Gastroesophageal sphincter (tissue), 4 donors: ENCODE data around the gene CRELD2. TPM values are rescaled to one million over a fixed set of nuclear protein-coding genes. Genes with fewer than 3 reads are reported as not detected.

Experiments used
- ATAC-seq: fragments of 150-250 bp; one replicate; pipeline ENCODE4 v1.9.1; 2016; ENCODE audit warnings: mild to moderate bottlenecking, moderate library complexity
- H3K27ac ChIP-seq, 4 donors: fragments of 200-600 bp; sonication (generic) in 3 of 4; 1 replicate in 3 of 4; 2 replicates in 1 of 4; pipeline ENCODE4 v1.5.1; 2016 to 2019
- H3K27me3 ChIP-seq: fragments of 200-600 bp; sonication (generic); one replicate; pipeline ENCODE4 v1.5.1; 2019
- H3K36me3 ChIP-seq, 2 donors: fragments of 200-600 bp; sonication (generic); one replicate each; pipeline ENCODE4 v1.5.1; 2019; ENCODE audit warnings: control low read depth in 1 of 2
- H3K4me1 ChIP-seq, 3 donors: fragments of 200-600 bp; sonication (generic); 1 replicate in 2 of 3; 2 replicates in 1 of 3; pipeline ENCODE4 v1.5.1; 2016 to 2019; ENCODE audit warnings: control low read depth in 2 of 3
- H3K4me3 ChIP-seq, 2 donors: fragments of 200-600 bp; sonication (generic); one replicate each; pipeline ENCODE4 v1.5.1; 2019; ENCODE audit warnings: mild to moderate bottlenecking in 1 of 2, moderate library complexity in 1 of 2
- H3K9me3 ChIP-seq, 3 donors: fragments of 200-600 bp; sonication (generic); one replicate each; pipeline ENCODE4 v1.5.1; 2017 to 2019; ENCODE audit warnings: control low read depth in 2 of 3
- CTCF ChIP-seq, 4 experiments: fragments of 200-600 bp in 2 of 4; fragments of 450-650 bp in 2 of 4; sonication (generic) in 1 of 4; IDR thresholded peaks; one replicate each; pipeline ENCODE4 v1.5.1; 2017 to 2019; ENCODE audit warnings: antibody characterized with exemption in 4 of 4, mild to moderate bottlenecking in 2 of 4, moderate library complexity in 2 of 4
- EP300 ChIP-seq: sonication (generic); formaldehyde crosslinking; IDR thresholded peaks from one replicate; pipeline ENCODE4 v1.6.1; 2017; ENCODE audit warnings: antibody characterized with exemption, mild to moderate bottlenecking
- POLR2A ChIP-seq, 2 donors: fragments of 450-650 bp; IDR thresholded peaks; one replicate each; pipeline ENCODE4 v1.6.1; 2017; ENCODE audit warnings: antibody characterized with exemption in 2 of 2, mild to moderate bottlenecking in 2 of 2, moderate library complexity in 1 of 2
- POLR2AphosphoS5 ChIP-seq: sonication (generic); formaldehyde crosslinking; IDR thresholded peaks from one replicate; pipeline ENCODE4 v1.6.1; 2017; ENCODE audit warnings: antibody characterized with exemption
- WGBS, 2 donors: methylation state at CpG; one replicate each; pipeline ENCODE4 v1.1.5; 2018; ENCODE audit warnings: low coverage in 1 of 2; 5-methylcytosine and 5-hydroxymethylcytosine counted together
- total RNA-seq, 4 donors: library from RNA; depleted of rRNA; stranded (reverse); fragments of >200 nt; gene quantifications; one replicate each; pipeline ENCODE4 v1.1.0, GENCODE V29; 2016

The CRELD2 gene
- total RNA-seq, 4 donors from 2014 or later, result 21.9 to 36.2 (median 30.9) TPM

GRCh38 chr22:49929994-49930575, 11.7 kb downstream of the CRELD2 start:
- Histone ChIP-seq H3K9me3 (no peaks in the 10 kb centered on the region), H3K4me1 (peaks cover 0 to 62% (median 30%) of the 10 kb centered on the region in 3 donors), H3K27me3 (peaks cover 15% of the 10 kb centered on the region), H3K4me3 (no peak overlapping the region), H3K36me3 (peaks cover 0 to 23% of the 10 kb centered on the region in 2 donors), H3K27ac (peak overlapping the region in 1 of 4 donors; percentile 24)
- ATAC-seq, result no peak
- TF ChIP-seq CTCF (IDR thresholded peaks at IDR 0.05), result no peak
- no peak for TF ChIP-seq EP300
- TF ChIP-seq POLR2A (IDR thresholded peaks at IDR 0.05), result no peak
- no peak for TF ChIP-seq POLR2AphosphoS5
- no CpG with 5 or more reads among the region's 21 CpGs for WGBS, 2 donors

GRCh38 chr22:49930596-49931412, 12.4 kb downstream of the CRELD2 start:
- no peaks in the 10 kb centered on the region for H3K9me3 ChIP-seq
- H3K27me3 ChIP-seq, result peaks cover 15% of the 10 kb centered on the region
- H3K4me1 ChIP-seq, result peaks cover 0 to 64% (median 30%) of the 10 kb centered on the region in 3 donors
- peaks cover 0 to 16% of the 10 kb centered on the region in 2 donors for H3K36me3 ChIP-seq
- peak overlapping the region in 3 of 4 donors; percentile 6 to 26 (median 24) for H3K27ac ChIP-seq
- no CpG with 5 or more reads among the region's 14 CpGs for WGBS, 2 donors
- TF ChIP-seq EP300 (no peak), CTCF (IDR thresholded peaks at IDR 0.05) (peak in 3 of 4 experiments; percentile 27 to 67 (median 43))
- peak; percentile 12 for ATAC-seq
- no peak overlapping the region for H3K4me3 ChIP-seq

GRCh38 chr22:49933236-49934159, 15.1 kb downstream of the CRELD2 start:
- Histone ChIP-seq H3K36me3 (no peaks in the 10 kb centered on the region), H3K4me3 (peak overlapping the region in 1 of 2 donors; percentile 61), H3K27me3 (peaks cover 14% of the 10 kb centered on the region), H3K9me3 (no peaks in the 10 kb centered on the region), H3K27ac (peak overlapping the region in 3 of 4 donors; percentile 91 to 98 (median 95)), H3K4me1 (peaks cover 0 to 91% (median 45%) of the 10 kb centered on the region in 3 donors)
- TF ChIP-seq CTCF (IDR thresholded peaks at IDR 0.05) (no peak), POLR2A (IDR thresholded peaks at IDR 0.05) (peak in 1 of 2 donors; percentile 21), POLR2AphosphoS5 (peak; percentile 39), EP300 (no peak)
- WGBS, 2 donors, result 44% methylated on average over 3 of the region's 27 CpGs; no CpG with 5 or more reads in 1 of the 2 donors
- peak; percentile 54 for ATAC-seq

DNA sequence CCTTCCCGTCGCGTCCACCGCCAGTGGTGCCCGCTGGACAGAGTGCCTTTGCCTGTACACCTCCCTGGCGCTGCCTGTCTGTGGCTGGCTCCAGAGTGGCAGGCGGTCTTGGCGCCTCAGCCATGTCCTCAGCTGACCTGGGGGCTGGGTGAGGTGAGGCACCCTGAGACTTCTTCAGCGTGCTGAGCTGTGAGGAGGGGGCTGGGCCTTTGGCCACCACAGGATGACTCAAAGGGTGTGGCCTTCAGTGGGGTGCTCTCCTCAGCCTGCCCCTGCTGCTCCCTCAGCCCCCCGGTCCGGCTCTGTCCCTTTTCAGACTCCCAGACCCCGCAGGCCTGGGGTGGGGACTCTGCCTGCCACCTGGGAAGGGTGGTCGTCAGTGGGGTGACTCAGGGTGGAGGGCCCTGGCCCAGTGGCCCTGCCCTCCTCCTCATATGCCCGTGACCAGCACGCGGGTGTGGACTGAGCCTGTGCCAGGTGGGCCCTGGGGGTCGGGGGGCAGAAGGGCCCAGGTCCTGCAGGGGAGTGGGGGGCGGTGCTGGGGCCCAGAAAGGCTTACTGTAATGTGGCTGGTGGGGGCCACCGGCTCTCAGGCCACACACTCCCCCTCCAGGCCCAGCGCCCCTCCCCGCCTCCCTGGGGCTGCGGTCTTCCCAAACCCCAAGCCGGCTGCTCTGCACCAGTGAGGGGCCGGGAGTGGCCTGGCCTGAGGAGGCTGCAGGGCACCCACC, 15.9 kb downstream of the CRELD2 start:
- H3K27ac ChIP-seq, result peak overlapping the region; percentile 79 to 98 (median 93)
- no peaks in the 10 kb centered on the region for H3K9me3 ChIP-seq
- TF ChIP-seq CTCF (IDR thresholded peaks at IDR 0.05) (no peak), POLR2AphosphoS5 (peak; percentile 44), EP300 (no peak)
- peaks cover 0 to 94% (median 41%) of the 10 kb centered on the region in 3 donors for H3K4me1 ChIP-seq
- H3K36me3 ChIP-seq, result no peaks in the 10 kb centered on the region
- peak overlapping the region in 1 of 2 donors; percentile 61 for H3K4me3 ChIP-seq
- H3K27me3 ChIP-seq, result peaks cover 6% of the 10 kb centered on the region
- WGBS, 2 donors, result 60% methylated on average over 1 of the region's 24 CpGs; no CpG with 5 or more reads in 1 of the 2 donors
- no peak for ATAC-seq
